ENCODE measurements around the gene GJB6. TPM values are rescaled to one million over a fixed set of nuclear protein-coding genes. Genes with fewer than 3 reads are reported as not detected.
A peak's percentile ranks its signal among the peaks of the same experiment; 100 is the strongest.

GJB6 gene
- total and polyA plus RNA-seq, 2 donors (not counting 1 experiment from before 2014, with no cell fraction given) = not detected

GRCh38 chr13:20174656-20175405 lies 57.3 kb downstream of the GJB6 start:
- DNase-seq = peak; percentile 60
- Histone ChIP-seq H3K36me3 (replicated peaks in 1 of 2; ENCODE audit: control extremely low read depth in 1 of 2, control insufficient read depth in 1 of 2, extremely low read depth in 1 of 2, insufficient read depth in 2 of 2, low read length in 1 of 2) (no peaks in the 10 kb centered on the region), H3K79me2 (ENCODE audit: control insufficient read depth, insufficient read depth, low read length) (no peaks in the 10 kb centered on the region), H3K27me3 (replicated peaks in 1 of 4; ENCODE audit: control extremely low read depth in 1 of 4, control insufficient read depth in 3 of 4, insufficient read depth in 4 of 4, low read length in 3 of 4) (peaks cover 0 to 54% (median 17%) of the 10 kb centered on the region in 4 experiments), H3K4me1 (ENCODE audit: control insufficient read depth in 2 of 2, insufficient read depth in 2 of 2, low read length in 2 of 2) (peaks cover 0 to 8% of the 10 kb centered on the region in 2 donors), H4K20me1 (ENCODE audit: control insufficient read depth, insufficient read depth, low read length, poor library complexity, severe bottlenecking) (no peaks in the 10 kb centered on the region), H3K9me3 (ENCODE audit: control extremely low read depth in 1 of 3, control insufficient read depth in 2 of 3, insufficient read depth in 1 of 3, low read length in 2 of 3) (peaks cover 0 to 6% (median 0%) of the 10 kb centered on the region in 3 donors), H3K27ac (ENCODE audit: low read length in 2 of 2) (no peak overlapping the region), H3K4me3 (ENCODE audit: control extremely low read depth in 1 of 5, extremely low read depth in 1 of 5, insufficient read depth in 1 of 5, low read depth in 2 of 5, low read length in 4 of 5) (no peak overlapping the region), H3K9ac (ENCODE audit: low read length) (no peak overlapping the region), H2AFZ (ENCODE audit: insufficient read depth, low read depth, low read length, poor library complexity, severe bottlenecking) (peak overlapping the region; percentile 26), H3K4me2 (replicated peaks; ENCODE audit: low read depth, low read length, poor library complexity, severe bottlenecking) (no peak overlapping the region)
- TF ChIP-seq CTCF (IDR thresholded peaks at IDR 0.05) (no peak), EZH2 (IDR thresholded peaks at IDR 0.05; ENCODE audit: borderline replicate concordance, insufficient read depth, low read depth, low read length, poor library complexity, severe bottlenecking) (no peak)
- 40% methylated on average over 13 of the region's 22 CpGs for WGBS (ENCODE audit: insufficient coverage)
- ChIA-PET POLR2A (no interaction called here), CTCF (no interaction called here)
- H3K4me1 Mint-ChIP-seq = peaks cover 10% of the 10 kb centered on the region
- H3K27ac Mint-ChIP-seq = no peak overlapping the region
- ATAC-seq (ENCODE audit: low read depth) = peak; percentile 88
- no peaks in the 10 kb centered on the region for H3K9me3 Mint-ChIP-seq (ENCODE audit: insufficient read depth)
- peak overlapping the region; percentile 4 for H3K4me3 Mint-ChIP-seq
- intact Hi-C loops (cut with micrococcal nuclease) = no loop called here
- H3K27me3 Mint-ChIP-seq = peaks cover 89% of the 10 kb centered on the region

- Histone ChIP-seq H2AFZ (ENCODE audit: insufficient read depth, low read depth, low read length, poor library complexity, severe bottlenecking) (no peak overlapping the region), H3K4me1 (ENCODE audit: control insufficient read depth in 2 of 2, insufficient read depth in 2 of 2, low read length in 2 of 2) (peaks cover 0 to 8% of the 10 kb centered on the region in 2 donors), H3K79me2 (ENCODE audit: control insufficient read depth, insufficient read depth, low read length) (no peaks in the 10 kb centered on the region), H3K4me3 (ENCODE audit: control extremely low read depth in 1 of 5, extremely low read depth in 1 of 5, insufficient read depth in 1 of 5, low read depth in 2 of 5, low read length in 4 of 5) (no peak overlapping the region), H3K27me3 (replicated peaks in 1 of 4; ENCODE audit: control extremely low read depth in 1 of 4, control insufficient read depth in 3 of 4, insufficient read depth in 4 of 4, low read length in 3 of 4) (peaks cover 0 to 51% (median 14%) of the 10 kb centered on the region in 4 experiments), H3K9me3 (ENCODE audit: control extremely low read depth in 1 of 3, control insufficient read depth in 2 of 3, insufficient read depth in 1 of 3, low read length in 2 of 3) (peaks cover 0 to 6% (median 0%) of the 10 kb centered on the region in 3 donors), H3K27ac (ENCODE audit: low read length in 2 of 2) (no peak overlapping the region), H3K4me2 (replicated peaks; ENCODE audit: low read depth, low read length, poor library complexity, severe bottlenecking) (no peak overlapping the region), H3K36me3 (replicated peaks in 1 of 2; ENCODE audit: control extremely low read depth in 1 of 2, control insufficient read depth in 1 of 2, extremely low read depth in 1 of 2, insufficient read depth in 2 of 2, low read length in 1 of 2) (no peaks in the 10 kb centered on the region), H4K20me1 (ENCODE audit: control insufficient read depth, insufficient read depth, low read length, poor library complexity, severe bottlenecking) (no peaks in the 10 kb centered on the region), H3K9ac (ENCODE audit: low read length) (no peak overlapping the region)
- TF ChIP-seq CTCF (IDR thresholded peaks at IDR 0.05) (no peak), EZH2 (IDR thresholded peaks at IDR 0.05; ENCODE audit: borderline replicate concordance, insufficient read depth, low read depth, low read length, poor library complexity, severe bottlenecking) (no peak)
- WGBS (ENCODE audit: insufficient coverage) = 79% methylated on average over 6 of the region's 8 CpGs
- intact Hi-C loops (cut with micrococcal nuclease) = no loop called here
- Mint-ChIP-seq H3K27me3 (peaks cover 86% of the 10 kb centered on the region), H3K27ac (no peak overlapping the region), H3K4me1 (peaks cover 10% of the 10 kb centered on the region), H3K4me3 (no peak overlapping the region), H3K9me3 (ENCODE audit: insufficient read depth) (no peaks in the 10 kb centered on the region)
- ChIA-PET POLR2A (no interaction called here), CTCF (no interaction called here)
- DNase-seq = no peak
- no peak for ATAC-seq (ENCODE audit: low read depth)
Observed at GRCh38 chr13:20173116-20173746, 58.9 kb downstream of the GJB6 start.
